Mesendoderm (in vitro differentiated cells): ENCODE data around the gene CTNNA3.

Experiments
- DNase-seq: peaks from one replicate; pipeline ENCODE4 v3.0.0; 2013
- H2AK5ac ChIP-seq: 2 replicates; pipeline ENCODE4 v1.6.1; 2013; ENCODE audit warnings: low read length, inconsistent platforms
- H2BK120ac ChIP-seq: 2 replicates; pipeline ENCODE4 v1.6.1; 2013; ENCODE audit warnings: low read depth, mild to moderate bottlenecking, low read length, moderate library complexity, mixed read lengths
- H2BK15ac ChIP-seq: replicated peaks from 2 replicates; pipeline ENCODE4 v1.6.1; 2013; ENCODE audit warnings: low read depth, mild to moderate bottlenecking, moderate library complexity
- H2BK5ac ChIP-seq: 2 replicates; pipeline ENCODE4 v1.6.1; 2013; ENCODE audit warnings: low read length, inconsistent platforms
- H3K18ac ChIP-seq: 2 replicates; pipeline ENCODE4 v1.6.1; 2013; ENCODE audit warnings: mild to moderate bottlenecking, low read length, mixed read lengths
- H3K23ac ChIP-seq: one replicate; pipeline ENCODE4 v1.6.1; 2013; ENCODE audit warnings: low read length
- H3K27ac ChIP-seq: 2 replicates; pipeline ENCODE4 v1.5.1; 2013; ENCODE audit warnings: low read depth, mild to moderate bottlenecking, inconsistent platforms, low read length, moderate library complexity
- H3K27me3 ChIP-seq: 2 replicates; pipeline ENCODE4 v1.6.1; 2013; ENCODE audit warnings: low read length, control low read depth, mild to moderate bottlenecking, inconsistent platforms; ENCODE audit not compliant: insufficient read depth, poor library complexity
- H3K36me3 ChIP-seq: 2 replicates; pipeline ENCODE4 v1.6.1; 2013; ENCODE audit warnings: low read length, inconsistent platforms; ENCODE audit not compliant: control insufficient read depth, insufficient read depth
- H3K4ac ChIP-seq: one replicate; pipeline ENCODE4 v1.6.1; 2013; ENCODE audit warnings: low read depth, mild to moderate bottlenecking, low read length, moderate library complexity
- H3K4me1 ChIP-seq: 2 replicates; pipeline ENCODE4 v1.6.1; 2013; ENCODE audit warnings: low read depth, low read length, inconsistent platforms; ENCODE audit not compliant: control insufficient read depth
- H3K4me2 ChIP-seq: 2 replicates; pipeline ENCODE4 v1.6.1; 2013; ENCODE audit warnings: low read length
- H3K4me3 ChIP-seq: 2 replicates; pipeline ENCODE4 v1.5.1; 2013; ENCODE audit warnings: mild to moderate bottlenecking, low read length
- H3K56ac ChIP-seq: one replicate; pipeline ENCODE4 v1.6.1; 2013; ENCODE audit warnings: low read length
- H3K79me1 ChIP-seq: 2 replicates; pipeline ENCODE4 v1.6.1; 2013; ENCODE audit warnings: low read length, inconsistent platforms
- H3K79me2 ChIP-seq: 2 replicates; pipeline ENCODE4 v1.6.1; 2013; ENCODE audit warnings: mild to moderate bottlenecking, low read length; ENCODE audit not compliant: control insufficient read depth, insufficient read depth
- H3K9ac ChIP-seq: 2 replicates; pipeline ENCODE4 v1.6.1; 2013; ENCODE audit warnings: low read length, inconsistent platforms
- H4K5ac ChIP-seq: one replicate; pipeline ENCODE4 v1.6.1; 2013; ENCODE audit warnings: low read length
- H4K8ac ChIP-seq: one replicate; pipeline ENCODE4 v1.6.1; 2013; ENCODE audit warnings: low read depth, mild to moderate bottlenecking, control low read depth, low read length, moderate library complexity
- WGBS: extraction: QIAGEN DNeasy Blood & Tissue Kit; methylation state at CpG from one replicate; pipeline ENCODE4 v1.1.7; 2013; ENCODE audit warnings: low lambda C conversion rate, missing lambda C conversion rate; ENCODE audit not compliant: insufficient coverage; ENCODE audit errors: extremely low coverage; 5-methylcytosine and 5-hydroxymethylcytosine counted together

The CTNNA3 gene

DNA sequence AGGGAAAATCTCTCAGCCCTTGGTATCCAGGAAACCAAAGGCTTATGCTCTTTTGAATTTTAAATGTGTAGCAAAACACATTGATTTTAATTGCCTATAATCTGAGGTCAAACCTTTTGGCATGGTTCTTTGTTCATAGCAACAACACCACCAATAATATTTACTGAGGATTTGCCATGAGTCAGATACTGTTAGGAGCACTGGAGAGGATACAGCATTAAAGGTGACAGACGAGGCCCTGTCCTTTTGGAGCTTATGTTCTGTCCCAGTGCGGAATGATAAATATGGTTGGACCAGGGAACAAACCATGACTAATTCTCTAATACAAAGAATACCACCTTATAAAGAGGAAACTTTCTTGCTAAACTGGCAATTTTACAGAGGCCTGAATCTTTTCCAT lies 176.6 kb downstream of the CTNNA3 start:
- no peak overlapping the region for H4K8ac ChIP-seq
- H3K9ac ChIP-seq: no peak overlapping the region
- H3K4me3 ChIP-seq: no peak overlapping the region
- no peak overlapping the region for H3K18ac ChIP-seq
- no peak overlapping the region for H2AK5ac ChIP-seq
- no peak overlapping the region for H3K4ac ChIP-seq
- H3K27ac ChIP-seq: no peak overlapping the region
- no peak overlapping the region for H2BK15ac ChIP-seq
- no peak overlapping the region for H2BK5ac ChIP-seq
- no peak overlapping the region for H3K23ac ChIP-seq
- no peak overlapping the region for H3K56ac ChIP-seq
- H2BK120ac ChIP-seq: no peak overlapping the region
- DNase-seq: peak; percentile 53
- H4K5ac ChIP-seq: no peak overlapping the region
- H3K4me2 ChIP-seq: no peak overlapping the region
- no peaks in the 10 kb centered on the region for H3K79me1 ChIP-seq
- no peaks in the 10 kb centered on the region for H3K27me3 ChIP-seq
- H3K4me1 ChIP-seq: no peaks in the 10 kb centered on the region
- H3K36me3 ChIP-seq: no peaks in the 10 kb centered on the region
- H3K79me2 ChIP-seq: no peaks in the 10 kb centered on the region
- no CpG with 5 or more reads among the region's 2 CpGs for WGBS

DNA sequence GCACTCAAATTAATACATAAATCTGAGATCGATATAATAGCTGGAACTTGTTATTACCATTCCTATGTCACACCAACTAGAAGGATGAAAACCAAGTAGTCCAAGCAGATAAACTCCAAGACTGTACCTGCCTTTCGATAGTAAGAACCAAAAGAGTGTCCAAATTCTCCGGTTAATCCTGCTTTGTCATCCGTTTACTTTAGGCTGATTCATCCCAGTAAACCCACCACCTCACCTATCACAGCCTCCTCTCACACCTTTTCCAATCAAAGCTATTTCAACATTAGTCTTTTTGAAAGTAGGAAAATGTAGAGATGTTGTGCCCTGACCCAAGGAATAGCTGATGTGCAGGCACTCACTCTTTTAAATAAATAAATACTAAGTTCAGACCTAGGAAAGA lies 177.2 kb downstream of the CTNNA3 start:
- Histone ChIP-seq H3K23ac (no peak overlapping the region), H3K36me3 (no peaks in the 10 kb centered on the region), H3K56ac (no peak overlapping the region), H3K4me2 (no peak overlapping the region), H3K4me1 (no peaks in the 10 kb centered on the region), H3K79me2 (no peaks in the 10 kb centered on the region), H3K4ac (no peak overlapping the region), H3K4me3 (no peak overlapping the region), H3K18ac (no peak overlapping the region), H3K9ac (no peak overlapping the region), H3K27me3 (no peaks in the 10 kb centered on the region), H2AK5ac (no peak overlapping the region), H2BK120ac (no peak overlapping the region), H3K79me1 (no peaks in the 10 kb centered on the region), H4K5ac (no peak overlapping the region), H4K8ac (no peak overlapping the region), H3K27ac (no peak overlapping the region), H2BK15ac (no peak overlapping the region), H2BK5ac (no peak overlapping the region)
- no CpG with 5 or more reads among the region's 4 CpGs for WGBS
- peak; percentile 13 for DNase-seq

- Histone ChIP-seq H2BK5ac (no peak overlapping the region), H2BK120ac (no peak overlapping the region), H3K9ac (no peak overlapping the region), H4K8ac (no peak overlapping the region), H3K18ac (no peak overlapping the region), H3K79me2 (no peaks in the 10 kb centered on the region), H3K23ac (no peak overlapping the region), H3K4me1 (no peaks in the 10 kb centered on the region), H3K56ac (no peak overlapping the region), H3K4me3 (no peak overlapping the region), H2BK15ac (no peak overlapping the region), H2AK5ac (no peak overlapping the region), H3K79me1 (no peaks in the 10 kb centered on the region), H3K27me3 (no peaks in the 10 kb centered on the region), H3K4ac (no peak overlapping the region), H3K27ac (no peak overlapping the region), H3K4me2 (no peak overlapping the region), H4K5ac (no peak overlapping the region), H3K36me3 (no peaks in the 10 kb centered on the region)
- no CpG with 5 or more reads among the region's 4 CpGs for WGBS
- no peak for DNase-seq
These were observed 178.0 kb downstream of the CTNNA3 start for GRCh38 chr10:67518043-67518442.

DNA sequence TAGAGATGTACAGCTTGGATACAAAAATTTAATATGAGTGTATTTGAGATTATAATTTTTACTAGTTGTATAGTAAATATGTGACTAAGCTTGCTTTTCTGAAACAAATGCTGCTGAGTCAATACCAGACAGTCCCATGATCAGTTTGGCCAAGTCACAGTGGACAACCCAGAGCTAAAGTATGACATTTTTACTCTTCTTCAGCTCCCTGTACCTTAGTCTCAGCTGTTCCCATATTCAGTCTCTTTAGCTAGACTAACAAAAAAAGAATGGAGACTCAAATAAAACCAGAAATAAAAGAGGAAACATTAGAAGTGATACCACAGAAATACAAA lies 189.3 kb downstream of the CTNNA3 start:
- Histone ChIP-seq H2AK5ac (no peak overlapping the region), H3K9ac (no peak overlapping the region), H3K18ac (no peak overlapping the region), H3K56ac (no peak overlapping the region), H3K36me3 (no peaks in the 10 kb centered on the region), H3K4me3 (no peak overlapping the region), H3K4me2 (no peak overlapping the region), H2BK5ac (no peak overlapping the region), H2BK15ac (no peak overlapping the region), H3K27ac (no peak overlapping the region), H3K4ac (no peak overlapping the region), H3K79me1 (no peaks in the 10 kb centered on the region), H3K23ac (no peak overlapping the region), H3K4me1 (no peaks in the 10 kb centered on the region), H4K5ac (no peak overlapping the region), H3K79me2 (no peaks in the 10 kb centered on the region), H4K8ac (no peak overlapping the region), H2BK120ac (no peak overlapping the region), H3K27me3 (no peaks in the 10 kb centered on the region)
- DNase-seq: no peak

- Histone ChIP-seq H3K4me1 (no peaks in the 10 kb centered on the region), H3K79me1 (no peaks in the 10 kb centered on the region), H3K9ac (no peak overlapping the region), H4K8ac (no peak overlapping the region), H2BK5ac (no peak overlapping the region), H4K5ac (no peak overlapping the region), H3K4me3 (no peak overlapping the region), H3K4ac (no peak overlapping the region), H3K4me2 (no peak overlapping the region), H2BK120ac (no peak overlapping the region), H3K27ac (no peak overlapping the region), H3K27me3 (no peaks in the 10 kb centered on the region), H3K23ac (no peak overlapping the region), H2AK5ac (no peak overlapping the region), H3K18ac (no peak overlapping the region), H3K56ac (no peak overlapping the region), H2BK15ac (no peak overlapping the region), H3K79me2 (no peaks in the 10 kb centered on the region), H3K36me3 (no peaks in the 10 kb centered on the region)
- DNase-seq: no peak
- WGBS: no CpG with 5 or more reads among the region's 2 CpGs
These were observed 189.8 kb downstream of the CTNNA3 start for GRCh38 chr10:67506083-67506756.

- DNase-seq: no peak
- Histone ChIP-seq H3K27ac (no peak overlapping the region), H3K36me3 (no peaks in the 10 kb centered on the region), H2BK5ac (no peak overlapping the region), H2BK120ac (no peak overlapping the region), H4K8ac (no peak overlapping the region), H3K4me1 (no peaks in the 10 kb centered on the region), H3K23ac (no peak overlapping the region), H3K4me3 (no peak overlapping the region), H3K79me1 (no peaks in the 10 kb centered on the region), H3K4ac (no peak overlapping the region), H4K5ac (no peak overlapping the region), H3K56ac (no peak overlapping the region), H3K27me3 (no peaks in the 10 kb centered on the region), H2AK5ac (no peak overlapping the region), H3K9ac (no peak overlapping the region), H3K79me2 (no peaks in the 10 kb centered on the region), H3K4me2 (no peak overlapping the region), H3K18ac (no peak overlapping the region), H2BK15ac (no peak overlapping the region)
- WGBS: no CpG with 5 or more reads among the region's 2 CpGs
These were observed 203.5 kb downstream of the CTNNA3 start for GRCh38 chr10:67492317-67493019.
